PFSK-1 (cell line): Measurements from ENCODE around the gene SNCAIP.

Experiments used
- FOXP2 ChIP-seq: optimal IDR thresholded peaks from 2 replicates; pipeline ENCODE3; 2011; ENCODE audit warnings: borderline replicate concordance, control low read depth, inconsistent platforms; ENCODE audit not compliant: insufficient read depth; ENCODE audit errors: extremely low read length, extremely low read depth
- POLR2AphosphoS5 ChIP-seq: IDR thresholded peaks from 2 replicates; pipeline ENCODE4 v1.6.1; 2012; ENCODE audit warnings: low read depth, mild to moderate bottlenecking, control low read depth, low read length, moderate library complexity
- REST ChIP-seq, 2 experiments: IDR thresholded peaks; 2 replicates each; pipeline versions ENCODE4 v1.6.1 to v1.8.0; 2011 to 2012; ENCODE audit warnings: low read depth in 2 of 2, low read length in 2 of 2, control low read depth in 1 of 2, inconsistent platforms in 1 of 2, mild to moderate bottlenecking in 1 of 2, moderate library complexity in 1 of 2; ENCODE audit not compliant: insufficient read depth in 1 of 2
- SIN3A ChIP-seq: IDR thresholded peaks from 2 replicates; pipeline ENCODE4 v1.6.1; 2012; ENCODE audit warnings: mild to moderate bottlenecking, low read length, moderate library complexity, borderline replicate concordance; ENCODE audit not compliant: insufficient read depth
- TAF1 ChIP-seq: IDR thresholded peaks from 2 replicates; pipeline ENCODE4 v1.6.1; 2012; ENCODE audit warnings: low read length, control low read depth, borderline replicate concordance; ENCODE audit not compliant: insufficient read depth

The SNCAIP gene

GRCh38 chr5:122371511-122372151, 59.6 kb downstream of the SNCAIP start:
- TF ChIP-seq TAF1: no peak

- TF ChIP-seq REST (IDR thresholded peaks at IDR 0.05; ENCODE audit: insufficient read depth in 1 of 2, low read depth in 2 of 2, low read length in 2 of 2) (no peak), TAF1 (no peak), SIN3A (no peak), POLR2AphosphoS5 (no peak), FOXP2 (no peak)
Observed at GRCh38 chr5:122374110-122374509, 62.1 kb downstream of the SNCAIP start.

GRCh38 chr5:122375801-122376200, 63.8 kb downstream of the SNCAIP start:
- TF ChIP-seq REST (IDR thresholded peaks at IDR 0.05; ENCODE audit: insufficient read depth in 1 of 2, low read depth in 2 of 2, low read length in 2 of 2): no peak
- TF ChIP-seq POLR2AphosphoS5: no peak
- TF ChIP-seq TAF1: no peak
- no peak for TF ChIP-seq FOXP2
- no peak for TF ChIP-seq SIN3A

GRCh38 chr5:122376250-122376649, 64.2 kb downstream of the SNCAIP start:
- TF ChIP-seq SIN3A (no peak), FOXP2 (no peak), POLR2AphosphoS5 (no peak), TAF1 (no peak), REST (IDR thresholded peaks at IDR 0.05; ENCODE audit: insufficient read depth in 1 of 2, low read depth in 2 of 2, low read length in 2 of 2) (no peak)

- no peak for TF ChIP-seq REST (IDR thresholded peaks at IDR 0.05; ENCODE audit: insufficient read depth in 1 of 2, low read depth in 2 of 2, low read length in 2 of 2)
- no peak for TF ChIP-seq FOXP2
- no peak for TF ChIP-seq SIN3A
- no peak for TF ChIP-seq POLR2AphosphoS5
- no peak for TF ChIP-seq TAF1
Observed at GRCh38 chr5:122377026-122377425, 65.0 kb downstream of the SNCAIP start.
